Testis (tissue), 3 donors: ENCODE results near the gene TACC2. TPM values are rescaled to one million over a fixed set of nuclear protein-coding genes. Genes with fewer than 3 reads are reported as not detected.

Source experiments
- DNase-seq: peaks from one replicate; pipeline ENCODE4 v3.0.0-alpha.2; 2019
- H3K27ac ChIP-seq, 2 donors: fragments of 200-600 bp; sonication (generic); one replicate each; pipeline ENCODE4 v1.5.1; 2019
- H3K27me3 ChIP-seq: fragments of 200-600 bp; sonication (generic); one replicate; pipeline ENCODE4 v1.5.1; 2019
- H3K36me3 ChIP-seq: fragments of 200-600 bp; sonication (generic); one replicate; pipeline ENCODE4 v1.5.1; 2017; ENCODE audit warnings: low read depth; ENCODE audit errors: missing control alignments
- H3K4me1 ChIP-seq: fragments of 200-600 bp; sonication (generic); one replicate; pipeline ENCODE4 v1.5.1; 2019
- H3K4me3 ChIP-seq, 2 donors: fragments of 200-600 bp; sonication (generic); one replicate each; pipeline ENCODE4 v1.5.1; 2017 to 2019
- H3K9me3 ChIP-seq: fragments of 200-600 bp; sonication (generic); one replicate; pipeline ENCODE4 v1.5.1; 2017
- CTCF ChIP-seq, 3 experiments: fragments of 450-650 bp in 2 of 3; fragments of 200-600 bp in 1 of 3; sonication (generic) in 1 of 3; IDR thresholded peaks; one replicate each; pipeline ENCODE4 v1.5.1; 2016 to 2019; ENCODE audit warnings: antibody characterized with exemption in 3 of 3, mild to moderate bottlenecking in 2 of 3, moderate library complexity in 1 of 3
- POLR2A ChIP-seq: fragments of 450-650 bp; IDR thresholded peaks from one replicate; pipeline ENCODE4 v1.6.1; 2017; ENCODE audit warnings: antibody characterized with exemption, mild to moderate bottlenecking, moderate library complexity
- WGBS, 2 donors: methylation state at CpG; one replicate each; pipeline ENCODE4 v1.1.5; 2018; 5-methylcytosine and 5-hydroxymethylcytosine counted together
- intact Hi-C: fragments of 100-400 bp; cut with DNase I; formaldehyde crosslinking; loops from one replicate; pipeline ENCODE4 v1.15.1; 2023; ENCODE audit warnings: low total_unique reads
- polyA plus RNA-seq: library from polyadenylated mRNA; stranded (reverse); fragments of 350-450 nt; fragmentation: Illumina TruSeq; extraction: RNeasy Lipid Tissue Mini Kit (QIAGEN cat#74804); gene quantifications from one replicate; pipeline ENCODE4 v1.2.3, GENCODE V29; 2014; ENCODE audit warnings: low read depth, low replicate concordance; ENCODE audit not compliant: insufficient read depth
- total RNA-seq, 2 donors: library from RNA; depleted of rRNA; stranded (reverse); fragments of >200 nt; gene quantifications; one replicate each; pipeline ENCODE4 v1.2.3, GENCODE V29; 2016

TACC2 gene
- total and polyA plus RNA-seq, 3 donors from 2014 or later = 18.0 to 24.2 (median 21.3) TPM

GRCh38 chr10:122232769-122233168 is 243.8 kb downstream of the TACC2 start:
- Histone ChIP-seq H3K27me3 (no peaks in the 10 kb centered on the region), H3K36me3 (no peaks in the 10 kb centered on the region), H3K4me3 (no peak overlapping the region), H3K9me3 (no peaks in the 10 kb centered on the region), H3K27ac (no peak overlapping the region), H3K4me1 (no peaks in the 10 kb centered on the region)
- TF ChIP-seq CTCF (IDR thresholded peaks at IDR 0.05) = no peak
- intact Hi-C loops = no loop called here
- WGBS, 2 donors = 74 to 76% methylated on average over 3 of the region's 3 CpGs
- DNase-seq = no peak

GRCh38 chr10:122233857-122234348 is 244.9 kb downstream of the TACC2 start:
- Histone ChIP-seq H3K9me3 (no peaks in the 10 kb centered on the region), H3K4me3 (no peak overlapping the region), H3K27ac (no peak overlapping the region), H3K27me3 (no peaks in the 10 kb centered on the region), H3K4me1 (no peaks in the 10 kb centered on the region), H3K36me3 (no peaks in the 10 kb centered on the region)
- intact Hi-C loops = no loop called here
- 91% methylated on average over 11 of the region's 11 CpGs; no CpG with 5 or more reads in 1 of the 2 donors for WGBS, 2 donors
- TF ChIP-seq POLR2A = no peak
- TF ChIP-seq CTCF (IDR thresholded peaks at IDR 0.05) = no peak
- DNase-seq = no peak

GRCh38 chr10:122234416-122234815 is 245.5 kb downstream of the TACC2 start:
- 82 to 98% methylated on average over 2 of the region's 2 CpGs for WGBS, 2 donors
- intact Hi-C loops = no loop called here
- TF ChIP-seq POLR2A = no peak
- TF ChIP-seq CTCF (IDR thresholded peaks at IDR 0.05) = no peak
- H3K4me1 ChIP-seq = no peaks in the 10 kb centered on the region
- H3K27ac ChIP-seq = no peak overlapping the region
- H3K36me3 ChIP-seq = no peaks in the 10 kb centered on the region
- no peak for DNase-seq
- H3K9me3 ChIP-seq = no peaks in the 10 kb centered on the region
- no peak overlapping the region for H3K4me3 ChIP-seq
- H3K27me3 ChIP-seq = no peaks in the 10 kb centered on the region

GRCh38 chr10:122236690-122237306 is 247.8 kb downstream of the TACC2 start:
- 86 to 99% methylated on average over 5 of the region's 5 CpGs for WGBS, 2 donors

More at GRCh38 chr10:122236690-122237306, 247.8 kb downstream of the TACC2 start:
- Histone ChIP-seq H3K4me1 (no peaks in the 10 kb centered on the region), H3K27ac (no peak overlapping the region), H3K36me3 (no peaks in the 10 kb centered on the region), H3K27me3 (no peaks in the 10 kb centered on the region), H3K9me3 (no peaks in the 10 kb centered on the region), H3K4me3 (no peak overlapping the region)
- DNase-seq = no peak
- intact Hi-C loops = no loop called here
- no peak for TF ChIP-seq CTCF (IDR thresholded peaks at IDR 0.05)
- TF ChIP-seq POLR2A = no peak
